ENCODE data around the gene B3GALT6.
"Not testable (repeated sequence)": the region's sequence is repeated elsewhere in the genome, so short reads cannot be mapped to it uniquely, and the experiment has no call there.

The B3GALT6 gene

GRCh38 chr1:1247341-1247913 lies 15.4 kb downstream of the B3GALT6 start:
- DNase-seq (ENCODE audit: low spot score) = no peak
- TF ChIP-seq CTCF (IDR thresholded peaks at IDR 0.05) = no peak
- Histone ChIP-seq H3K4me3 (no peak overlapping the region), H3K27ac (no peak overlapping the region)

GRCh38 chr1:1248009-1248913 lies 16.2 kb downstream of the B3GALT6 start:
- not testable (repeated sequence) for DNase-seq (ENCODE audit: low spot score); H3K27ac ChIP-seq; H3K4me3 ChIP-seq

- Histone ChIP-seq H3K4me3 (no peak overlapping the region), H3K27ac (no peak overlapping the region)
- no peak for DNase-seq (ENCODE audit: low spot score)
- TF ChIP-seq CTCF (IDR thresholded peaks at IDR 0.05) = no peak
Observed at GRCh38 chr1:1250786-1251284, 18.8 kb downstream of the B3GALT6 start.

GRCh38 chr1:1253314-1253713 lies 21.3 kb downstream of the B3GALT6 start:
- TF ChIP-seq CTCF (IDR thresholded peaks at IDR 0.05) = no peak
- no peak for DNase-seq (ENCODE audit: low spot score)
- Histone ChIP-seq H3K27ac (no peak overlapping the region), H3K4me3 (no peak overlapping the region)

GRCh38 chr1:1253972-1254666 lies 22.1 kb downstream of the B3GALT6 start:
- DNase-seq (ENCODE audit: low spot score) = no peak
- H3K4me3 ChIP-seq = no peak overlapping the region
- no peak overlapping the region for H3K27ac ChIP-seq
- TF ChIP-seq CTCF (IDR thresholded peaks at IDR 0.05) = no peak

- no peak for DNase-seq (ENCODE audit: low spot score)
- H3K4me3 ChIP-seq = no peak overlapping the region
- no peak for TF ChIP-seq CTCF (IDR thresholded peaks at IDR 0.05)
Observed at GRCh38 chr1:1254667-1254998, 22.6 kb downstream of the B3GALT6 start.

GRCh38 chr1:1255078-1255477 lies 23.0 kb downstream of the B3GALT6 start:
- no peak for DNase-seq (ENCODE audit: low spot score)
- Histone ChIP-seq H3K4me3 (no peak overlapping the region), H3K27ac (no peak overlapping the region)
- no peak for TF ChIP-seq CTCF (IDR thresholded peaks at IDR 0.05)

More at GRCh38 chr1:1254667-1254998, 22.6 kb downstream of the B3GALT6 start:
- no peak overlapping the region for H3K27ac ChIP-seq

Measured in coronary artery (tissue), 2 donors.